KMS-11 (cell line): ENCODE data around the gene TDRD3.

ENCODE experiments used
- H2AFZ ChIP-seq: fragments of 200-600 bp; sonication (generic); 2 replicates; pipeline ENCODE4 v1.6.1; 2016; ENCODE audit warnings: antibody characterized with exemption, mixed run types, low read depth
- H3K27ac ChIP-seq: fragments of 200-600 bp; sonication (generic); 2 replicates; pipeline ENCODE4 v1.6.1; 2016; ENCODE audit warnings: mild to moderate bottlenecking, mixed run types
- H3K27me3 ChIP-seq: fragments of 200-600 bp; sonication (generic); 2 replicates; pipeline ENCODE4 v1.6.1; 2017; ENCODE audit warnings: mild to moderate bottlenecking, low read depth, mixed run types, moderate library complexity; ENCODE audit not compliant: insufficient read depth
- H3K36me3 ChIP-seq: fragments of 200-600 bp; sonication (generic); 2 replicates; pipeline ENCODE4 v1.6.1; 2017; ENCODE audit warnings: mild to moderate bottlenecking, mixed run types; ENCODE audit not compliant: insufficient read depth
- H3K4me1 ChIP-seq: fragments of 200-600 bp; sonication (generic); 2 replicates; pipeline ENCODE4 v1.6.1; 2016; ENCODE audit warnings: mild to moderate bottlenecking, low read depth, mixed run types; ENCODE audit not compliant: poor library complexity, severe bottlenecking
- H3K4me2 ChIP-seq: fragments of 200-600 bp; sonication (generic); 2 replicates; pipeline ENCODE4 v1.7.0; 2016; ENCODE audit warnings: mild to moderate bottlenecking, mixed run types
- H3K4me3 ChIP-seq: fragments of 200-600 bp; sonication (generic); IDR thresholded peaks from 2 replicates; pipeline ENCODE4 v1.6.1; 2017; ENCODE audit warnings: low read depth, low read length, mixed read lengths; ENCODE audit not compliant: insufficient read depth
- H3K79me2 ChIP-seq: fragments of 200-600 bp; sonication (generic); 2 replicates; pipeline ENCODE4 v1.6.1; 2016; ENCODE audit warnings: low read depth, mixed run types; ENCODE audit not compliant: insufficient read depth
- H3K9ac ChIP-seq: fragments of 200-600 bp; sonication (generic); 2 replicates; pipeline ENCODE4 v1.6.1; 2016; ENCODE audit warnings: mild to moderate bottlenecking, mixed run types
- H4K20me1 ChIP-seq: fragments of 200-600 bp; sonication (generic); 2 replicates; pipeline ENCODE4 v1.6.1; 2016; ENCODE audit warnings: mild to moderate bottlenecking, mixed run types; ENCODE audit not compliant: insufficient read depth
- TF ChIP-seq, protein P1 (sequence below): fragments of 200-600 bp; sonication (generic); conservative IDR thresholded peaks from 2 replicates; pipeline ENCODE4 v1.6.1; 2017; ENCODE audit warnings: low read depth, mild to moderate bottlenecking, antibody characterized with exemption, low read length, moderate library complexity, mixed read lengths

The TDRD3 gene

DNA sequence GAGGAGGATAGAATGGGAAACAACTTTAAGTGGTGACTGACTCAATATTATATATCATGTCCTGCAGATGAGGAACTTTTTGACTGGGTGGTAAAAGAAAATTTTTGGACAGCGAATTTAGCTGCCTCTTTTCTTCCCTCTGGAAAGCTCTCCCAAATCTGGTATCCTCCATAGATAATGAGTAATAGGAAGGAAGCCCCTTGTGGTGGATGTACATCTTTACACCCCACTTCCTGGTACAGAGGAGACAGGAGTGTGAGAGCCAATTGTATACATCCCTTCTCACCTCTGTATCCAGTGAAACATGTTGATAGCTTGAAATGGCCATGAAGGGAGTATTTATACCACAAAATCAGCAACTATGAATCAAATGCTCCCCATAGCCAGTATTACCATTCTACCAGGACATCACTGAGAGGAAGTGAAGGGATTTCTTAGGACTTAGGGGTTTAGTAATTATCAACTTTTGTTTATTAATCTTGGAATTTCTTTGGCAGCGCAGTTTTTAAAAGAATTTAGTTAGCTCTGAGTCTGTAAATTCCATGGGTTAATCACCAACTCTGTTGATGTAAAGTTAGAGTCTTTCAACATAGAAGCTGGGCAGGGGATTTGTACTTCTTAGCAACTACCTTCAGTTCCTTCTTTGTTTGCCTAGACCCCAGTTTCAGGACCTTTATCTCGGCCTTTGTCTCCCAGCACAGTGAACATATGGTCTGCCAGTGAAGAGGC is 17.0 kb upstream of the TDRD3 start:
- Histone ChIP-seq H3K4me2 (no peak overlapping the region), H2AFZ (no peak overlapping the region), H3K27me3 (no peaks in the 10 kb centered on the region), H3K79me2 (no peaks in the 10 kb centered on the region), H3K36me3 (no peaks in the 10 kb centered on the region), H3K9ac (no peak overlapping the region), H3K4me1 (no peaks in the 10 kb centered on the region), H4K20me1 (no peaks in the 10 kb centered on the region), H3K27ac (no peak overlapping the region), H3K4me3 (no peak overlapping the region)
- TF ChIP-seq, protein P1, sequence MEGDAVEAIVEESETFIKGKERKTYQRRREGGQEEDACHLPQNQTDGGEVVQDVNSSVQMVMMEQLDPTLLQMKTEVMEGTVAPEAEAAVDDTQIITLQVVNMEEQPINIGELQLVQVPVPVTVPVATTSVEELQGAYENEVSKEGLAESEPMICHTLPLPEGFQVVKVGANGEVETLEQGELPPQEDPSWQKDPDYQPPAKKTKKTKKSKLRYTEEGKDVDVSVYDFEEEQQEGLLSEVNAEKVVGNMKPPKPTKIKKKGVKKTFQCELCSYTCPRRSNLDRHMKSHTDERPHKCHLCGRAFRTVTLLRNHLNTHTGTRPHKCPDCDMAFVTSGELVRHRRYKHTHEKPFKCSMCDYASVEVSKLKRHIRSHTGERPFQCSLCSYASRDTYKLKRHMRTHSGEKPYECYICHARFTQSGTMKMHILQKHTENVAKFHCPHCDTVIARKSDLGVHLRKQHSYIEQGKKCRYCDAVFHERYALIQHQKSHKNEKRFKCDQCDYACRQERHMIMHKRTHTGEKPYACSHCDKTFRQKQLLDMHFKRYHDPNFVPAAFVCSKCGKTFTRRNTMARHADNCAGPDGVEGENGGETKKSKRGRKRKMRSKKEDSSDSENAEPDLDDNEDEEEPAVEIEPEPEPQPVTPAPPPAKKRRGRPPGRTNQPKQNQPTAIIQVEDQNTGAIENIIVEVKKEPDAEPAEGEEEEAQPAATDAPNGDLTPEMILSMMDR = no peak

DNA sequence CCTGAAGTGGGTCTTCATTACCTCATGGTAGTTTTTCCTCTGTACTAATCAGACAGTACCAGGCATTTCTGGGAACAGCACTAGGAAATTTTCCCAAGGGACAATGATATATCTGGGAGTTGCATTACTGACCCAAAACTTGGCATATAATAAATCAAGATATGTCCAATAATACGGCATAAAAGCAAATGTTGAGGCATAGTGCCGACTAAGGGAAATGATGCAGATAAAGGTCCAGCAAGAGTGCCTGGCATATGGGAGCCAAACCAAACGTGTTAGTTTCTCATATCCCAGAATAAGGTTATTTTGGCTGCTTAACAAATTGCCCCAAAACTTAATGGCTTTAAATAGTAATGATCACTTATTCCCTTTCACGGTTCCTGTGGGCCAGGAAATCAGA is 12.1 kb upstream of the TDRD3 start:
- H3K36me3 ChIP-seq = no peaks in the 10 kb centered on the region
- TF ChIP-seq, protein P1 = no peak

DNA sequence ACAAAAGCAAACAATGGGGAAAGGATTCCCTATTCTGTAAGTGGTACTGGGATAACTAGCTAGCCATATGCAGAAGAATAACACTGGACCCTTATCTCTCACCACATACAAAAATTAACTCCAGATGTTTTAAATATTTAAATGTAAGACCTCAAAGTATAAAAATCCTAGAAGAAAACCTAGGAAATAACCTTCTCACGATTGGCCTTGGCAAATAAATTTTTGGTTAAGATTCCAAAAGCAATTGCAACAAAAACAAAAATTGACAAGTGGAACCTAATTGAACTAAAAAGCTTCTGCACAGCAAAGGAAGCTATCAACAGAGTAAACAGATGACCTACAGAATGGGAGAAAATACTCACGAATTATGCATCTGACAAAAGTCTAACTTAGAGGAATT is 10.8 kb upstream of the TDRD3 start:
- Histone ChIP-seq H3K4me3 (no peak overlapping the region), H2AFZ (no peak overlapping the region), H3K27ac (no peak overlapping the region), H3K4me2 (no peak overlapping the region), H3K9ac (no peak overlapping the region), H3K36me3 (no peaks in the 10 kb centered on the region), H4K20me1 (no peaks in the 10 kb centered on the region), H3K79me2 (no peaks in the 10 kb centered on the region), H3K4me1 (no peaks in the 10 kb centered on the region), H3K27me3 (no peaks in the 10 kb centered on the region)
- TF ChIP-seq, protein P1 = no peak

More for the DNA sequence above, 12.1 kb upstream of the TDRD3 start:
- H3K79me2 ChIP-seq = no peaks in the 10 kb centered on the region
- no peaks in the 10 kb centered on the region for H3K4me1 ChIP-seq
- no peak overlapping the region for H3K4me3 ChIP-seq
- H2AFZ ChIP-seq = no peak overlapping the region
- no peaks in the 10 kb centered on the region for H4K20me1 ChIP-seq
- no peak overlapping the region for H3K4me2 ChIP-seq
- H3K27ac ChIP-seq = no peak overlapping the region
- no peak overlapping the region for H3K9ac ChIP-seq
- no peaks in the 10 kb centered on the region for H3K27me3 ChIP-seq

DNA sequence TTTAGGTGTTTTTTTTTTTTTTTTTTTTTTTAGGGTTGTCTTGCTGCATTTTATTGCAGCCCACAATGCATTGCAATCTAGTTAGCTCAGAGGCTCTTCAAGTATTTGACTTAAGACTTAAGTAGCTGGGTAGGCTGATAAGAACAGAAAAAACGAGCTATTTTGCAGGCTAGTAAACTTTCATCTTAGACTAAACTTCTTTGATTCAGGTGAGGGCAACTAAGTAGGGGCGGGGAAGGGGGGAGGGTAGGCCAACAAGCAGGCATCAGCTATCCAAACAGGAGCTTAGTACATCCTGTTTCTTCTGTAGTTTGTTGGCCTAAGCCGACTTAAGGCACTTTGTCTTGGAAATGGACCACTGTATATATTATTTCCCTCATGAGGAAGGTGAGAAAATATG is 4.9 kb upstream of the TDRD3 start:
- Histone ChIP-seq H2AFZ (no peak overlapping the region), H3K9ac (no peak overlapping the region), H3K27ac (no peak overlapping the region)

More for the DNA sequence above, 4.9 kb upstream of the TDRD3 start:
- H3K36me3 ChIP-seq = no peaks in the 10 kb centered on the region
- H3K4me3 ChIP-seq = no peak overlapping the region
- no peak overlapping the region for H3K4me2 ChIP-seq
- TF ChIP-seq, protein P1 = no peak
- no peaks in the 10 kb centered on the region for H3K79me2 ChIP-seq
- H3K4me1 ChIP-seq = no peaks in the 10 kb centered on the region
- H3K27me3 ChIP-seq = no peaks in the 10 kb centered on the region
- no peaks in the 10 kb centered on the region for H4K20me1 ChIP-seq
